Activated CD4-positive, alpha-beta T cell treated with anti-CD3 and anti-CD28 coated beads, Interleukin-2, amount 50 U/mL, for 4 hours (primary cell): ENCODE measurements around the gene TAS2R30.
"Not testable (repeated sequence)": the region's sequence is repeated elsewhere in the genome, so short reads cannot be mapped to it uniquely, and the experiment has no call there.

Source experiments
- DNase-seq, 2 experiments: peaks; one replicate each; pipeline ENCODE4 v3.0.0-alpha.2; 2020

The TAS2R30 gene

GRCh38 chr12:11134305-11134704 lies at the start of gene TAS2R30:
Gene TAS2R30, minus strand, starts transcription at chr12:11134644. Its CDS starts 400 bp downstream, at chr12:11134244.
- no peak for DNase-seq

GRCh38 chr12:11183011-11183410 lies 48.6 kb upstream of the TAS2R30 start:
- no peak for DNase-seq

- no peak for DNase-seq
Observed at GRCh38 chr12:11182529-11182928, 48.1 kb upstream of the TAS2R30 start.

DNA sequence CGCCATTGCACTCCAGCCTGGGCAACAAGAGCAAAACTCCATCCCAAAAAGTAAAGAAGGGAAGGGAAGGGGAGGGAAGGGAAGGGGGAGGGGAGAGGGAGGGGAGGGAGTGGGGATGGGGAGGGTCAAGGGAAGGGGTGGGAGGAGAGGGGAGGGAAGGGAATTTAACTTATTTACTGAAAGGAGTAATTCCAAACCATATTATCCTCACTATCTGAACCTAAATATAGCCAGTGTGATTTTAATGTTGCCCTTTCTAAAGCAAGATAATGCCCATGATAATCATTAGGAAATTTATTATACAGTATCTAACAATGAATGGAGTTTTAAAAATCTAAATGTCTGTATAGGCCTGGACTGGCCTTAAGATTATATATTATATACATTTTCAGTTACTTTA lies 43.8 kb upstream of the TAS2R30 start:
- DNase-seq = no peak

DNA sequence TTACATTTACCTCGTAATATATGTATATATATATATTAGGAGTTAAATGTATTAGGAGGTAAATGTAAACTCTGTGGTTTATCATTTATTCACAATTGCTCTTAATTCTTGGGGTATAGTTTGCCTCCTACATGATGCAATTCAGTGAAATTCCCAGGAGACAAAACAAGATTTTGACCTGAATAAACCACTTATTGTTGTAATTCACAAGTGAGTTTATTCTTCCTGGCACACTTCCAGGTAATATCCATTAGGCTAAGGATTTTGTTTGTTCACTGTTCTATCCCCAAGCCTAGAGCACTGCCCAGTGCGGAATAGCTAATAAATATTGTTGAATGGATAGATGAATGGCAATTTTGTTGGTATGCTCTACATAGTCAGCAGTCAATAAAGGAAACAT lies 39.6 kb upstream of the TAS2R30 start:
- DNase-seq = no peak

- no peak for DNase-seq
Observed at GRCh38 chr12:11171969-11172675, 37.7 kb upstream of the TAS2R30 start.

DNA sequence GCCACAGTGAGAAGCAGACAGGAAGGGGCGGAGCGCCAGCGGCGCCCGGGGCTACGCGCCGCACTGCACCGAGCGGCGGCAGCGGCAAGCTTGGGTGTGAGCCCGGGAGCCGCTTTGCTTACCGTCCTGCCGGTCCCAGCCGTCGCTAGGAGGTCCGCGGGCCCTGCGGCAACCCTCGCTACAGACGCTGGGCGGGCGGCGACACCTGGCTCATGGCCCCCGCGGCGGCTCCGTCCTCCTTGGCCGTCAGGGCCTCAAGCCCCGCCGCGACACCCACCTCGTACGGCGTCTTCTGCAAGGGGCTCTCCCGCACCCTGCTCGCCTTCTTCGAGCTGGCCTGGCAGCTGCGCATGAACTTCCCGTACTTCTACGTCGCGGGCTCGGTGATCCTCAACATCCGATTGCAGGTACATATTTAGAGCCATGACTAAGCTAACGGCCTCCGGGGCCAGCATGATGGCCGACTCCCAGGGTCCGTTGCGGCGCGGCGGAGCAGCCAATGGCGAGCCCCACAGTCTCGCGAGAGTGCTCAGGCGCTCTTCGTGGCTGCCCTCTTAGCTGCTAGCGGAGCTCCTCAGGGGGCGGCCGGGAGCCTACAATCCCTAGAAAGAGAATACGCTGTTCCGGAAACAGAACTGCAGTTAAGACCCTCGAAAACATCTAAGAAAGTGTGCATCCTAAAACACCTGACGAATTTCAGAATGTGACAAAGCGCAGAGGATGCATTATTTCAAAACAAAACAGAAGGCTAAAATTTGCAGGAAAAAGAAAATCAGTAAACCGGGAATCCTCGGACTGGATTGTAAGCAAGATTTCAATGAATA lies 36.9 kb upstream of the TAS2R30 start, which contains the start of gene SMIM10L1:
TSS of gene SMIM10L1 (plus strand) at position 50 of the 824 bp plus-strand sequence. CDS start at position 213, 163 bp downstream.
- peak; percentile 82 to 85 for DNase-seq

DNA sequence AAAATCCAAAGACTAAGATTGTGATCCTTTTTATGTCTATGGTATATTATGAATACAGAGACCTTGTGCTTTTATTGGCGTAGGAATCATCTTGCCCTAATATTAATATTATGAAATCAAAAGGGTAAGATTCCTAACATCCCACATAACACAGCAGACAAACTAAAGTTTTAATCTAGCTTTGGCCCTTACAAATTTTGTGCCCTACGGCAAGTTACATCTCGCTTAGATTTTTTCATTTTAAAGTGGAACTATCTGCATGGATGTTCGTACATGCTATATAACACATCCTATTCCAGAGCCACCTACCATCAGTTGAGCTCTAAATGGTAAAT lies 36.3 kb upstream of the TAS2R30 start:
- no peak for DNase-seq

DNA sequence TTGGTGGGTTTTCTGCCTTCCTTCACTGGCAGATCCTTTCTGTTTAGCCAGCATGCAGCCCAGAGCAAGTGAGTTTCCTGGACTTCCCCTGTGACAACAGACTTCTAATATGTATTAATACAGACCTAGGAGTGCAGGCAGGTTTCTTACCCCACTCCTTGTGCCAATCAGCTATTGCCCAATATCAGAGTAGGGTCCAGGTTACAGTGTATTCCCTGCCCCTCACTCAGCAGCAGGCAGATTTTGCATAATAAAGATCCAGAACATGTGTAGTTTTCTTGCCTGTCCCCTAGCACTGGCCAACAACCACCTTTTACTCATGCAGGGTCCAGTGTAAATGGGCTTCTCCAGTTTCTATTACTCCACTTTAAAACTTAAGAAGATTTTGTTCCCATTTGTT lies 31.9 kb upstream of the TAS2R30 start:
- DNase-seq = no peak

DNA sequence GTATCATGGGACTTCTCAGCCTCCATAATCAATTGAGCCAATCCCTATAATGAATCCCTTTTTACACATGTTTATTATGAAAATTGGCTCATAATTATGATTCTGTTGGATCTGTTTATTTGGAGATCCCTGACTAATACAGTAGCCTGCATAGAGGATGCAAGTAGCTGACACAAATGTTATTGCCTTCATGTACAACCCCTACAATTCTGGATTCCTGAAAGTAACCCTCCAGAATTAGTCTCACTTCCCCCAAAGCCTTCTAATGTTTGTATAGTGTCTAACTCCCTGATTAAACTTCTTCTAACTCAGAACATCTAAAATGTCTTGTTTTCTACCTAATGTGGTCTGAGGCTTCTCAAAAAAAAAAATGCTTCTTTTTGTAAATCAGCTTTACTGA lies 29.9 kb upstream of the TAS2R30 start:
- no peak for DNase-seq

- no peak for DNase-seq
Observed at GRCh38 chr12:11162502-11162901, 28.1 kb upstream of the TAS2R30 start.

- no peak for DNase-seq
Observed at GRCh38 chr12:11158885-11159444, 24.5 kb upstream of the TAS2R30 start.

- DNase-seq = no peak
Observed at GRCh38 chr12:11154400-11154925, 20.0 kb upstream of the TAS2R30 start.

DNA sequence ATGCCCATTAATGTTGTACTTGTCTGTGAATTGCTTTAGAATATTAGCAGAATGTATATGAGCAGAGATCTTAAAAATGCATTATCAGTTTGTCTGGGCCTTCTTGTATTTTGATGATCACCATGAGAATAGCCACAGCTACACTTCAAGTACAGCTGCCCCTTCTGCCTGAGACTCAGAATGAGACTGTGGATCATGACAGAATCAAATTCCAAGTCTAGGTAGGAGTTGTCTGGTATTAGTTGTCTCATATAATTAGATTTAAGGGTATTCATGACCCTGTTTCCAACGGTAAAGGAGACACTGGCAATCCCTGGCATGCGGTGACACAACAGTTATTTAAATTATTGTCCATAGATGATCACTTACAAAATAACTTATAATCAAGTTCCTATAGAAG lies 18.3 kb upstream of the TAS2R30 start:
- no peak for DNase-seq

DNA sequence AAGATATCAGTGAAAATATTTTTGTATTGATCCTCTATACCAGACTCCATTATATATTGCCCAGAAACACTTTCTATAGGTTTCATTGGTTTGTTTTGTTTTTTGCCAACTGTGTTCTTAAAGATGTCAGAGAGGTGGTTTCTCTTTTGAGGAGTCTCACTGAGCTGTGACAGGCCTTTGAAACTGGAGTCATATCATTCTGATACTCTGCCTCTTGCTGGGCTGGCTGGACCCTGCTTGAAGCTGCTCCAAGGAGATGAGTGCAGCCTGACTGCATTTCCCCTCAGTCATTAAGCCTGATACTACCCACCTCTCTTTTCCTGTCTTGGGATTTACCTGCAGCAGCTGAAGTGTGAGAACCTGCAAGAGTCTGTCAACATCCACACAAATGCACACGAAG lies 16.4 kb upstream of the TAS2R30 start:
- no peak for DNase-seq

DNA sequence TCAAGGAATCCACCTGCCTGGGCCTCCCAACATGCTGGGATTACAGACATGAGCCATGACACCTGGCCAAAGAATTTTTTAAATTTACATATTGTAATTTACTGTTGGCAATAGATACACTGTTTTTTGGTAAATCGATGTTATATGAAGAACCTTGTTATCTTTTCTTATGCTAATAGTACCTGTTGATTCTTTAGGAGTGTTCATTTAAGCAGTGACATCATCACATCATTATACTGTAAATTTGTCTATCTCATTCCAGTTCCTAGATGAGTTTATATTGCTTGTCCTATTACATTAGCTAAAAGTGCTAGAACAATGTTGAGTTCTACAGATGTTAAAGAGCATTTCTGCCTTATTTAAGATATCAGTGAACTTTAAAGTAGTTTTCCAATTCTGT lies 13.0 kb upstream of the TAS2R30 start:
- DNase-seq = no peak

GRCh38 chr12:11144297-11144696 lies 9.9 kb upstream of the TAS2R30 start:
- no peak for DNase-seq

- no peak for DNase-seq
Observed at GRCh38 chr12:11143352-11143751, 8.9 kb upstream of the TAS2R30 start.

- no peak for DNase-seq
Observed at GRCh38 chr12:11136075-11136474, 1.6 kb upstream of the TAS2R30 start.

DNA sequence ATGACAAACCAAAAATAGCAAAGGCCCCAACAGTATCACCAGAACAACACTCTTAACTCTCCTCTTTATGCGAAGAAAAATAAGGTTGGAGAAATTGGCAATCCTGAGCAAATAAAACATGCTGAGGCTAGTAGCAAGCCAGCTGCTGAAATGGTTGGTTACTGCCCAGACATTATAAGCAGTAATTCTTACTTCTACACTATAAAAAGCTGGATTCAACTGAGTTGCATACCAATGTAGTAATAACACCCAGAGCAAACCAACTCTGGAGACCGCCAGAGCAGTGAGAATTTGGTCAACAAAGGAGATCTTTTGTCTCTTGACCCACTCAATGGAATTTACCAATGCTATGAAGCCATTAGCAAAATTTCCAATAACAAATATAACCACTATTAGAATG lies 628 bp downstream of the TAS2R30 start:
- no peak for DNase-seq

DNA sequence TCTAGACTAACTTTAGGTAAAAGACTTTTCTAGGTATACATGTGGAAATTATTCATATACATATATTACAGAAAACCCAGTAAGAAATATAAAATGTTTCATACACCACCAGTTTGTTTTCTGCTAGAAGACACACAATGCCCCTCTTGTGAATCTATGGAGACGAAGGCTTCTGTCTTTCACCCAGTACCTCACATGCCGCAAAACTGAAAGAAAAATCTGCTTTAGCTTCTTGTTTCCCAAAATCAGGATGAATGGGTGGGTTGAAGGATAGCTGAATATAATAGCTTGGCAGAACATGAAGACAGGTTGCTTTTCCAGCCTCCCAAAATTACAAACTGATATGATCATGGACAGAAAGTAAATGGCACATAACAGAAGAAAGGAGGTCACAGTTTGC lies 1.3 kb downstream of the TAS2R30 start:
- no peak for DNase-seq

GRCh38 chr12:11130999-11131398 lies 3.4 kb downstream of the TAS2R30 start:
- no peak for DNase-seq

GRCh38 chr12:11130382-11130781 lies 4.1 kb downstream of the TAS2R30 start:
- no peak for DNase-seq

DNA sequence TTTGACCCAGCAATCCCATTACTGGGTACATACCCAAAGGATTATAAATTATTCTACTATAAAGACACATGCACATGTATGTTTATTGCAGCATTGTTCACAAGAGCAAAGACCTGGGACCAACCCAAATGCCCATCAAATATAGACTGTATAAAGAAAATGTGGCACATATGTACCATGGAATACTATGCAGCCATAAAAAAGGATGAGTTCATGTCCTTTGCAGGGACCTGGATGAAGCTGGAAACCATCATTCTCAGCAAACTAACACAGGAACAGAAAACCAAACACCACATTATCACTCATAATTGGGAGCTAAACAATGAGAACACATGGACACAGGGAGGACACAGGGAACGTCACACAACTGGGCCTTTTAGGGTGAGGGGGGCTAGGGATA lies 20.3 kb downstream of the TAS2R30 start:
- not testable (repeated sequence) for DNase-seq
